GM23248 (cell line): ENCODE data around the gene HMG20A. TPM values are rescaled to one million over a fixed set of nuclear protein-coding genes. Genes with fewer than 3 reads are reported as not detected.

Source experiments
- DNase-seq: peaks from one replicate; pipeline ENCODE4 v3.0.0-alpha.2; 2015
- H2AFZ ChIP-seq: fragments of 200-600 bp; sonication (generic); 2 replicates; pipeline ENCODE4 v1.6.1; 2016; ENCODE audit warnings: antibody characterized with exemption
- H3F3A ChIP-seq: fragments of 200-600 bp; sonication (generic); 2 replicates; pipeline ENCODE4 v1.6.1; 2016; ENCODE audit warnings: mild to moderate bottlenecking, antibody characterized with exemption, mixed run types; ENCODE audit not compliant: insufficient read depth
- H3K27ac ChIP-seq: fragments of 200-600 bp; sonication (generic); 2 replicates; pipeline ENCODE4 v1.5.1; 2016; ENCODE audit warnings: mild to moderate bottlenecking
- H3K27me3 ChIP-seq: fragments of 200-600 bp; sonication (generic); replicated peaks from 2 replicates; pipeline ENCODE4 v1.6.1; 2016; ENCODE audit warnings: mild to moderate bottlenecking; ENCODE audit not compliant: insufficient read depth
- H3K36me3 ChIP-seq: fragments of 200-600 bp; sonication (generic); 2 replicates; pipeline ENCODE4 v1.6.1; 2016; ENCODE audit warnings: low read depth, mild to moderate bottlenecking
- H3K4me1 ChIP-seq: fragments of 200-600 bp; sonication (generic); 2 replicates; pipeline ENCODE4 v1.6.1; 2016; ENCODE audit warnings: mild to moderate bottlenecking; ENCODE audit not compliant: insufficient read depth
- H3K4me2 ChIP-seq: fragments of 200-600 bp; sonication (generic); one replicate; pipeline ENCODE4 v1.6.1; 2016; ENCODE audit warnings: mild to moderate bottlenecking; ENCODE audit not compliant: unreplicated experiment
- H3K4me3 ChIP-seq: fragments of 200-600 bp; sonication (generic); 2 replicates; pipeline ENCODE4 v1.5.1; 2016; ENCODE audit warnings: mild to moderate bottlenecking
- H3K79me2 ChIP-seq: fragments of 200-600 bp; sonication (generic); 2 replicates; pipeline ENCODE4 v1.6.1; 2016; ENCODE audit warnings: mild to moderate bottlenecking; ENCODE audit not compliant: insufficient read depth
- H3K9ac ChIP-seq: fragments of 200-600 bp; sonication (generic); 2 replicates; pipeline ENCODE4 v1.6.1; 2016; ENCODE audit warnings: mild to moderate bottlenecking
- H3K9me2 ChIP-seq: fragments of 200-600 bp; sonication (generic); 2 replicates; pipeline ENCODE4 v1.6.1; 2016; ENCODE audit warnings: mixed run types, mild to moderate bottlenecking, moderate library complexity; ENCODE audit not compliant: insufficient read depth
- H3K9me3 ChIP-seq: fragments of 200-600 bp; sonication (generic); one replicate; pipeline ENCODE4 v1.6.1; 2017; ENCODE audit warnings: low read depth
- H4K20me1 ChIP-seq: fragments of 200-600 bp; sonication (generic); 2 replicates; pipeline ENCODE4 v1.6.0; 2016; ENCODE audit not compliant: insufficient read depth
- EZH2 ChIP-seq: fragments of 200-600 bp; sonication (generic); IDR thresholded peaks from 2 replicates; pipeline ENCODE4 v1.6.1; 2018; ENCODE audit warnings: antibody characterized with exemption, mild to moderate bottlenecking; ENCODE audit not compliant: insufficient read depth, poor library complexity, severe bottlenecking
- EZH2phosphoT487 ChIP-seq: fragments of 200-600 bp; sonication (generic); IDR thresholded peaks from 2 replicates; pipeline ENCODE4 v1.6.1; 2018; ENCODE audit warnings: antibody characterized with exemption, moderate library complexity, mild to moderate bottlenecking, low read depth; ENCODE audit not compliant: insufficient read depth
- WGBS, 2 experiments: methylation state at CpG; one replicate each; pipeline ENCODE4 v1.1.6; 2015 to 2017; ENCODE audit warnings: low lambda C conversion rate in 2 of 2, low coverage in 1 of 2; ENCODE audit errors: missing lambda C conversion rate in 2 of 2; 5-methylcytosine and 5-hydroxymethylcytosine counted together
- in situ Hi-C: fragments of 300-500 bp; cut with MboI; formaldehyde crosslinking; loops from 2 replicates; pipeline ENCODE4 v1.15.0; 2020
- polyA plus RNA-seq: library from polyadenylated mRNA; unstranded; fragments of >200 nt; fragmentation: Nextera tagmentation; extraction: Ambion mirVana; gene quantifications from 2 replicates; pipeline ENCODE4 v1.2.1, GENCODE V29; 2016
- total RNA-seq: library from RNA; depleted of rRNA; stranded (reverse); fragments of >200 nt; shearing (Covaris generic); gene quantifications from 2 replicates; pipeline ENCODE4 v1.2.3, GENCODE V29; 2014

HMG20A gene
- total and polyA plus RNA-seq, 2 experiments from 2014 or later = 15.1 to 25.1 TPM

DNA sequence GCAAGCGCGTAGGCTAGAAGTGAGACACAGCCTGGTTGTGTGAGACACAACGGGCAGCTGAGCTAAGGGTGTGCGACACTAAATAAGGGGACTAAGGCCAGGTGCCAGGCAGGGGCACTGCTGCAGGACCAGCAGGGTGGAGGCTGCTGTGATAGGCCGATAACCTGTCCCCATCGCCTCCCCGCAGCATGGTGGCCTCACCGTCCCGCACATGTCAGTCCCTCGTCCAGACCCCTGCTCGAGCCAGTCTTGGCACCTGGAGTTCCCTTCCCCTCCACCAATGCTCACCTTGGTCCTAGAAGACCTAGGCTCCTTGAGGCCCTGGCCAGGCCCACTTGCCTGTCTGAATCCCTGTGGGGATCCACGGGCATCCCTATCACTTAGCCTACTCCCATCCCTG is 96.1 kb downstream of the HMG20A start:
- no peaks in the 10 kb centered on the region for H3F3A ChIP-seq
- no peaks in the 10 kb centered on the region for H3K9me3 ChIP-seq
- no peaks in the 10 kb centered on the region for H3K27me3 ChIP-seq
- H2AFZ ChIP-seq = no peak overlapping the region
- WGBS, 2 experiments = 93 to 97% methylated on average over 12 of the region's 12 CpGs
- TF ChIP-seq EZH2 (no peak), EZH2phosphoT487 (no peak)
- H3K4me2 ChIP-seq = no peak overlapping the region
- H3K4me3 ChIP-seq = no peak overlapping the region
- no peak overlapping the region for H3K9ac ChIP-seq
- no peaks in the 10 kb centered on the region for H3K4me1 ChIP-seq
- H4K20me1 ChIP-seq = no peaks in the 10 kb centered on the region
- H3K27ac ChIP-seq = no peak overlapping the region
- H3K79me2 ChIP-seq = no peaks in the 10 kb centered on the region
- in situ Hi-C loops = no loop called here
- no peak for DNase-seq
- H3K36me3 ChIP-seq = no peaks in the 10 kb centered on the region
- no peaks in the 10 kb centered on the region for H3K9me2 ChIP-seq

DNA sequence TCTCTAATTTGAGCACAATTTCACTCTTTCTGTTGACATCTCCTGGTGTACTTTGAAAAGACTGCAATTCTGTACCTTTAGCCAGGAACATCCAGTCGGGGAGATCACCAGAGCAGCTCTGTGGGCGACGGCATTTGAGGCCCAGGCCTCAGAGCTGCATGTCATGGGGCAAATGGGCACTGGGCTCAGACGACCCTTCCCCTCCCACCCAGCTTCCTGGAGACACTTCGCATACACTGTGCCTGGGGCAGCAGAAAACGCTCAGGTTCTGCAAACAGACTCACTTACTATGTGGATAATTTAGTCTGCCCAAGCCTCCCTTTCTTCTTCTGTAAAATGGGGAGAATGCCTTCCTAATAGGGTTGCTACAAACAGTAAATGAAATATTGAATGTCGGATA is 96.9 kb downstream of the HMG20A start:
- WGBS, 2 experiments = 63 to 69% methylated on average over 7 of the region's 7 CpGs
- H3K27ac ChIP-seq = no peak overlapping the region

DNA sequence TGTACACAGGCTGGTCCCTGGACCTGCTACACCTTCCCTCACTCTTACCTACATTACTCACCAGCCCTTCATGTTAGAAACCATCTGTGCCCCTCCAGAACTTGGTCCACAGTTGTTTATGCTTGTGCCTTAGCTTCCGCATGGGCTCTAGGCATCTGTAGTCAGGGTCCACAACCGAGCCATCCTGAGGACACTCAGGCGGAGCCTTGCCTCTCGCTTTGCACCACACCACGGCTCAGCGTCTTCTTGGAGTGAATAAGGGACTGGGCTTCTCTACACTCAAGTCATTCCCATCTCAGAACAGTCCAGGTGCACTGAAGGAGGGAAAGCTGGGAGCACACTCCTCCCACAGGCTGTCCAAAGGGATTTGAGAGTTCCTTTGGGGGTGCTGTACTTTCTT is 97.8 kb downstream of the HMG20A start:
- no peaks in the 10 kb centered on the region for H4K20me1 ChIP-seq
- H3K4me1 ChIP-seq = no peaks in the 10 kb centered on the region
- no peak overlapping the region for H3K9ac ChIP-seq
- no peak overlapping the region for H3K27ac ChIP-seq
- no peaks in the 10 kb centered on the region for H3K79me2 ChIP-seq
- TF ChIP-seq EZH2phosphoT487 = no peak
- no peak for TF ChIP-seq EZH2
- H3K27me3 ChIP-seq = no peaks in the 10 kb centered on the region
- H3K9me3 ChIP-seq = no peaks in the 10 kb centered on the region
- H3K4me3 ChIP-seq = no peak overlapping the region
- DNase-seq = no peak
- in situ Hi-C loops = no loop called here
- no peak overlapping the region for H3K4me2 ChIP-seq
- H3K36me3 ChIP-seq = no peaks in the 10 kb centered on the region
- H3F3A ChIP-seq = no peaks in the 10 kb centered on the region
- WGBS, 2 experiments = 91 to 96% methylated on average over 6 of the region's 6 CpGs
- H2AFZ ChIP-seq = no peak overlapping the region
- H3K9me2 ChIP-seq = no peaks in the 10 kb centered on the region

More for the DNA sequence above, 96.9 kb downstream of the HMG20A start:
- Histone ChIP-seq H3K9me2 (no peaks in the 10 kb centered on the region), H3K9me3 (no peaks in the 10 kb centered on the region), H3K27me3 (no peaks in the 10 kb centered on the region), H3K4me1 (no peaks in the 10 kb centered on the region), H3K9ac (no peak overlapping the region), H3K36me3 (no peaks in the 10 kb centered on the region), H3K4me3 (no peak overlapping the region), H4K20me1 (no peaks in the 10 kb centered on the region), H3K4me2 (no peak overlapping the region), H3K79me2 (no peaks in the 10 kb centered on the region), H3F3A (no peaks in the 10 kb centered on the region), H2AFZ (no peak overlapping the region)
- in situ Hi-C loops = no loop called here
- no peak for DNase-seq
- no peak for TF ChIP-seq EZH2phosphoT487
- no peak for TF ChIP-seq EZH2

- Histone ChIP-seq H3K9me3 (no peaks in the 10 kb centered on the region), H3K9ac (no peak overlapping the region), H4K20me1 (no peaks in the 10 kb centered on the region)
Observed at GRCh38 chr15:77519540-77519939, 98.9 kb downstream of the HMG20A start.

DNA sequence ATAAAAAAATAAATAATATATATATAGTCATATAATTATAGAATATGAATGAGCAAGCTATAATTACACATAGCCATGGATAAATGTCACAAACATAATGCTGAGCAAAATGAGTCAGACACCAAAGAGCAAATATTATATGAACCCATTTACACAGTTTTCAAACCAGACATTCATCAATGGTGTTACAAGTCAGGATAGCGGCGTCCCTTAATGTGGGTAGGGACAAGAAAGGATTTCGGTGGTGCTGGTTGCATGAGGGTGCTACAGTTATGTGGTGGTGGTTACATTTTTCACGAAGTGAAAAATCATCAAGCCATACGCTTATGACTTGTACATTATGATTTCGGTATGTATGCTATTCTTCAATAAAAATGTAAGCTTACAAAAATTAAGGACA is 100.5 kb downstream of the HMG20A start:
- no peak for TF ChIP-seq EZH2
- no peak for TF ChIP-seq EZH2phosphoT487
- H3K4me1 ChIP-seq = no peaks in the 10 kb centered on the region
- no peak overlapping the region for H3K4me3 ChIP-seq
- no peak overlapping the region for H3K4me2 ChIP-seq
- WGBS, 2 experiments = 82 to 89% methylated on average over 6 of the region's 6 CpGs
- in situ Hi-C loops = no loop called here
- no peak overlapping the region for H3K27ac ChIP-seq
- H3F3A ChIP-seq = no peaks in the 10 kb centered on the region
- H3K9me2 ChIP-seq = no peaks in the 10 kb centered on the region
- no peak overlapping the region for H3K9ac ChIP-seq
- no peaks in the 10 kb centered on the region for H3K79me2 ChIP-seq
- no peak for DNase-seq
- H2AFZ ChIP-seq = no peak overlapping the region
- H3K36me3 ChIP-seq = no peaks in the 10 kb centered on the region
- no peaks in the 10 kb centered on the region for H4K20me1 ChIP-seq
- no peaks in the 10 kb centered on the region for H3K27me3 ChIP-seq
- H3K9me3 ChIP-seq = no peaks in the 10 kb centered on the region

More at GRCh38 chr15:77519540-77519939, 98.9 kb downstream of the HMG20A start:
- H3F3A ChIP-seq = no peaks in the 10 kb centered on the region
- no peak overlapping the region for H2AFZ ChIP-seq
- H3K27me3 ChIP-seq = no peaks in the 10 kb centered on the region
- WGBS, 2 experiments = 71 to 72% methylated on average over 3 of the region's 3 CpGs
- H3K4me2 ChIP-seq = no peak overlapping the region
- DNase-seq = no peak
- in situ Hi-C loops = no loop called here
- no peak overlapping the region for H3K27ac ChIP-seq
- H3K4me1 ChIP-seq = no peaks in the 10 kb centered on the region
- TF ChIP-seq EZH2phosphoT487 (no peak), EZH2 (no peak)
- H3K4me3 ChIP-seq = no peak overlapping the region
- H3K36me3 ChIP-seq = no peaks in the 10 kb centered on the region
- no peaks in the 10 kb centered on the region for H3K79me2 ChIP-seq
- no peaks in the 10 kb centered on the region for H3K9me2 ChIP-seq
